Adrenal gland (tissue), 12 donors: ENCODE data around the gene IBSP. TPM values are rescaled to one million over a fixed set of nuclear protein-coding genes. Genes with fewer than 3 reads are reported as not detected.

Experiments
- DNase-seq, 7 donors: peaks; one replicate each; pipeline ENCODE4 v3.0.0-alpha.2; 2019 to 2020
- H3K27ac ChIP-seq, 5 donors: fragments of 200-600 bp; sonication (generic) in 4 of 5; 1 replicate in 3 of 5; 2 replicates in 2 of 5; pipeline versions ENCODE4 v1.5.1 to v1.8.0; 2016 to 2020; ENCODE audit warnings: mild to moderate bottlenecking in 1 of 5
- H3K27me3 ChIP-seq: fragments of 200-600 bp; 2 replicates; pipeline ENCODE4 v1.8.0; 2021
- H3K36me3 ChIP-seq, 2 donors: fragments of 200-600 bp; replicated peaks in 1 of 2; 1 replicate in 1 of 2; 2 replicates in 1 of 2; pipeline versions ENCODE4 v1.5.1 to v1.8.0; 2018 to 2022
- H3K4me1 ChIP-seq, 2 donors: fragments of 200-600 bp; replicated peaks in 1 of 2; 1 replicate in 1 of 2; 2 replicates in 1 of 2; pipeline versions ENCODE4 v1.5.1 to v1.8.0; 2018 to 2021
- H3K4me3 ChIP-seq, 4 donors: fragments of 200-600 bp; sonication (generic) in 3 of 4; one replicate each; pipeline ENCODE4 v1.5.1; 2016 to 2018
- H3K9me3 ChIP-seq, 3 donors: fragments of 200-600 bp; sonication (generic) in 1 of 3; replicated peaks in 1 of 3; 1 replicate in 2 of 3; 2 replicates in 1 of 3; pipeline versions ENCODE4 v1.5.1 to v1.8.0; 2016 to 2021
- CTCF ChIP-seq, 6 experiments: fragments of 450-650 bp in 4 of 6; fragments of 200-600 bp in 2 of 6; sonication (generic) in 1 of 6; IDR thresholded peaks; 1 replicate in 5 of 6; 2 replicates in 1 of 6; pipeline versions ENCODE4 v1.5.1 to v1.8.0; 2016 to 2021; ENCODE audit warnings: antibody characterized with exemption in 6 of 6, mild to moderate bottlenecking in 2 of 6, moderate library complexity in 1 of 6
- POLR2A ChIP-seq, 2 donors: fragments of 450-650 bp; IDR thresholded peaks; one replicate each; pipeline ENCODE4 v1.6.1; 2017; ENCODE audit warnings: antibody characterized with exemption in 2 of 2, mild to moderate bottlenecking in 2 of 2, moderate library complexity in 1 of 2
- WGBS, 4 donors: extraction: QIAGEN DNeasy Blood & Tissue Kit in 2 of 4; methylation state at CpG; one replicate each; pipeline versions ENCODE4 v1.1.5 to v1.1.7; 2013 to 2017; 5-methylcytosine and 5-hydroxymethylcytosine counted together
- intact Hi-C, 2 donors: fragments of 100-400 bp; cut with DNase I; formaldehyde crosslinking; loops; one replicate each; pipeline versions ENCODE4 v1.14.1 to v1.15.0; 2022 to 2023
- polyA plus RNA-seq, 3 donors: library from polyadenylated mRNA; stranded (reverse); fragments of 200-250 nt in 2 of 3; fragments of 350-450 nt in 1 of 3; fragmentation: Illumina TruSeq in 1 of 3; extraction: RNeasy Lipid Tissue Mini Kit (QIAGEN cat#74804) in 1 of 3; gene quantifications; one replicate each; pipeline ENCODE4 v1.2.3, GENCODE V29; 2013 to 2014
- total RNA-seq, 9 donors: library from RNA; depleted of rRNA in 4 of 9; stranded (reverse); fragments of >200 nt in 4 of 9; fragments of 120-200 nt in 1 of 9; fragmentation: NEBNext Ultra II Directional in 1 of 9; extraction: Animal tissue kit (Norgen Biotek cat#: 25700) in 1 of 9; gene quantifications; one replicate each; pipeline versions ENCODE4 v1.1.0 to v1.2.4, GENCODE V29; 2013 to 2023
- donor health status: healthy with polysubstance abuse.
- donor health status: Bipolar disorder and iron deficiency.
- donor health status: DM: yes; HTN: yes; CAD: no.
- donor health status: DM: no; HTN: no; CAD: no.
- donor health status: DM: no; HTN: no; CAD: no.
- donor health status: DM: yes; HTN: yes; CAD: no.

Gene IBSP
- total and polyA plus RNA-seq, 12 donors: not detected

DNA sequence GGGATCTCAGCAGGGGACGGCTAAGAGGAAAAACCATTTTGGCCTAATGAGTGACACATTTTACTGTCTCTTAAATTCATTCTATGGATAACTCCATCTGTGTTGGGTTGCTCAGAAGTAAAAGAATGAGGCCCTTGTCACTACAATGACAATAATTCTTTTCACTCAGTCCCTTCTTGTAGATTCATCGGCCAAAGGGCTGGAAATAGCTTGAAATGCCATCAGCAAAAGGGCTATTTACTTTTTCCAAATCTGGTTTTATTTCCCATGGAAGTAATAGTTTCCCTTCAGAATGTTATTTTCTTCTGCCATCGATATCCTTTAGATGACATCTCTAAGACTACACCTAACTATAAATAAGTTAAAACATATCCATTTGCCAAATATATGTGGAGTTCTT lies 40.8 kb downstream of the IBSP start:
- intact Hi-C loops: loop anchor here (10.0 kb wide), 1 partner anchor 295 kb away; no protein-coding TSS in a partner anchor
- TF ChIP-seq POLR2A (IDR thresholded peaks at IDR 0.05) (no peak), CTCF (IDR thresholded peaks at IDR 0.05) (no peak)
- H3K27ac ChIP-seq: no peak overlapping the region
- no peaks in the 10 kb centered on the region for H3K4me1 ChIP-seq
- H3K27me3 ChIP-seq: no peaks in the 10 kb centered on the region
- no peaks in the 10 kb centered on the region for H3K9me3 ChIP-seq
- H3K36me3 ChIP-seq: no peaks in the 10 kb centered on the region
- no peak for DNase-seq
- no peak overlapping the region for H3K4me3 ChIP-seq
- WGBS, 4 donors: 70 to 82% (median 76%) methylated on average over 3 of the region's 3 CpGs

DNA sequence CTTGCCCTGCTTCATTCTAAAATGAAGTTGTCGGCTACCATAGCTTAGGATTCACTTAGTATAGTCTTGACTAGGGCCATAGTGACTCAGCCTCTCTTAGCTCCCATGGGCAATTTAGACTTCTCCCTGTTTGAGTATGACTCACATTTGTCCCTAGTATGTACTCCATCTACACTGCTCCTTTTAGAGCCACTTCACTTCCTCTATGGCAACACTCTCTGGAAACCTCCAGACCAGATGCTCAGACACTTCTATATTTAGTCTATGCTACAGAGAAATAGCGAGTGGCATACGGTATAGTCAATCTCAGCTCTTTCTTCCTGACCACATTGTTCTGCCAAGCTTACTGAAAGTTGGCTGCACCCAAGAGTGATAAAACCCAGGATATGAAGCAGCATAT lies 44.6 kb downstream of the IBSP start:
- peak in 2 of 7 donors; percentile 16 to 44 for DNase-seq
- whole genome bisulfite sequencing, 4 donors: 56 to 71% (median 64%) methylated on average over 3 of the region's 3 CpGs
- Histone ChIP-seq H3K36me3 (no peaks in the 10 kb centered on the region), H3K9me3 (no peaks in the 10 kb centered on the region), H3K27ac (peak overlapping the region in 1 of 5 donors; percentile 71), H3K27me3 (no peaks in the 10 kb centered on the region), H3K4me1 (peaks cover 4 to 5% of the 10 kb centered on the region in 2 donors), H3K4me3 (no peak overlapping the region)
- intact Hi-C loops: loop anchor here (10.0 kb wide), 1 partner anchor 299 kb away; no protein-coding TSS in a partner anchor
- no peak for TF ChIP-seq CTCF (IDR thresholded peaks at IDR 0.05)
- no peak for TF ChIP-seq POLR2A (IDR thresholded peaks at IDR 0.05)

DNA sequence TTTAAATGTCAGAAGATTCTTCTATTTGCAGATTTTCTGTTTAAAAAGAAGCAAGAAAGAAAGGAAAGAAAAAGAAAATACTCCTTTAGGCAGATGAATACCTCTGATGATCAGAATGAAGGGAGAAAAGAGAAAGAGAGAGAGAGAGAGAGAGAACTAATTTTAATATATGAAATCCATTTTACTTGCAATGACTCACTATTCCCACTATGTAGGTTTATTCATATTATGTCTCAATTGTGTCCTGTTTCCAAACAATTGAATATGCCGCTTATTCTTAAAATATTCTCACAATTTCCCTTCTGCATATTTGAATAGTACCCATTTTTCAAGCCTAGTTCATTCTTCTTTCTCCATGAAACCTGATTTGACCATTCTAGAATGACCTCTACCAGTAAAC lies 45.1 kb downstream of the IBSP start:
- no peaks in the 10 kb centered on the region for H3K27me3 ChIP-seq
- no peak for TF ChIP-seq CTCF (IDR thresholded peaks at IDR 0.05)
- no peak for TF ChIP-seq POLR2A (IDR thresholded peaks at IDR 0.05)
- H3K36me3 ChIP-seq: no peaks in the 10 kb centered on the region
- intact Hi-C loops: loop anchor here (10.0 kb wide), 1 partner anchor 300 kb away; no protein-coding TSS in a partner anchor
- H3K9me3 ChIP-seq: no peaks in the 10 kb centered on the region
- WGBS, 4 donors: 72 to 96% (median 81%) methylated on average over 1 of the region's 1 CpG
- H3K27ac ChIP-seq: no peak overlapping the region
- H3K4me3 ChIP-seq: no peak overlapping the region
- no peak for DNase-seq
- H3K4me1 ChIP-seq: peaks cover 9 to 10% of the 10 kb centered on the region in 2 donors

DNA sequence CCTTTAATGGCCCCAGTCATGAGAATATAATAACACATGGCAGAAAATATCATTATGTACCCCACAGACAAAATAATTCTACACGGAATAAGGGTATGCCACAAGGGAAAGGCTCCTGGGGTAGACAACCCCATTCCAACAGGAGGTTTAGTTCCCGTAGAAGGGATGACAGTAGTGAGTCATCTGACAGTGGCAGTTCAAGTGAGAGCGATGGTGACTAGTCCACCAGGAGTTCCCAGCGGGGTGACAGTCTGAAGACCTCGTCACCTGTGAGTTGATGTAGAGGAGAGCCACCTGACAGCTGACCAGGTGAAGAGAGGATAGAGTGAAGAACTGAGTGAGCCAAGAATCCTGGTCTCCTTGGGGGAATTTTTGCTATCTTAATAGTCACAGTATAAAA lies 46.9 kb downstream of the IBSP start:
- DNase-seq: no peak
- TF ChIP-seq CTCF (IDR thresholded peaks at IDR 0.05) (no peak), POLR2A (IDR thresholded peaks at IDR 0.05) (no peak)
- Histone ChIP-seq H3K27ac (no peak overlapping the region), H3K4me3 (no peak overlapping the region), H3K4me1 (peaks cover 11 to 12% of the 10 kb centered on the region in 2 donors), H3K9me3 (no peaks in the 10 kb centered on the region), H3K27me3 (no peaks in the 10 kb centered on the region), H3K36me3 (no peaks in the 10 kb centered on the region)
- WGBS, 4 donors: 79 to 89% (median 86%) methylated on average over 5 of the region's 5 CpGs
- intact Hi-C loops: loop anchor here (5.0 to 10.0 kb wide), 2 partner anchors 159 to 301 kb away; no protein-coding TSS in a partner anchor
